Duodenal mucosa (tissue), 2 donors: Measurements from ENCODE around the gene MTUS2.

Experiments
- H3K27ac ChIP-seq: one replicate; pipeline ENCODE4 v1.7.0; 2013; ENCODE audit warnings: low read depth, low read length
- H3K27me3 ChIP-seq, 2 donors: one replicate each; pipeline ENCODE4 v1.7.0; 2013; ENCODE audit warnings: low read length in 2 of 2, control low read depth in 1 of 2; ENCODE audit not compliant: insufficient read depth in 2 of 2, control insufficient read depth in 1 of 2
- H3K36me3 ChIP-seq, 2 donors: one replicate each; pipeline ENCODE4 v1.7.0; 2013; ENCODE audit warnings: low read length in 2 of 2, control low read depth in 1 of 2; ENCODE audit not compliant: insufficient read depth in 2 of 2, control insufficient read depth in 1 of 2
- H3K4me1 ChIP-seq, 2 donors: one replicate each; pipeline ENCODE4 v1.7.0; 2013; ENCODE audit warnings: low read length in 2 of 2, control low read depth in 1 of 2; ENCODE audit not compliant: insufficient read depth in 2 of 2, control insufficient read depth in 1 of 2
- H3K4me3 ChIP-seq, 2 donors: one replicate each; pipeline ENCODE4 v1.7.0; 2013; ENCODE audit warnings: low read length in 2 of 2, low read depth in 1 of 2
- H3K9ac ChIP-seq, 2 donors: one replicate each; pipeline ENCODE4 v1.7.0; 2013; ENCODE audit warnings: low read length in 2 of 2, low read depth in 1 of 2
- H3K9me3 ChIP-seq, 2 donors: one replicate each; pipeline ENCODE4 v1.7.0; 2013; ENCODE audit warnings: low read length in 2 of 2, control low read depth in 1 of 2; ENCODE audit not compliant: control insufficient read depth in 1 of 2

MTUS2 gene

DNA sequence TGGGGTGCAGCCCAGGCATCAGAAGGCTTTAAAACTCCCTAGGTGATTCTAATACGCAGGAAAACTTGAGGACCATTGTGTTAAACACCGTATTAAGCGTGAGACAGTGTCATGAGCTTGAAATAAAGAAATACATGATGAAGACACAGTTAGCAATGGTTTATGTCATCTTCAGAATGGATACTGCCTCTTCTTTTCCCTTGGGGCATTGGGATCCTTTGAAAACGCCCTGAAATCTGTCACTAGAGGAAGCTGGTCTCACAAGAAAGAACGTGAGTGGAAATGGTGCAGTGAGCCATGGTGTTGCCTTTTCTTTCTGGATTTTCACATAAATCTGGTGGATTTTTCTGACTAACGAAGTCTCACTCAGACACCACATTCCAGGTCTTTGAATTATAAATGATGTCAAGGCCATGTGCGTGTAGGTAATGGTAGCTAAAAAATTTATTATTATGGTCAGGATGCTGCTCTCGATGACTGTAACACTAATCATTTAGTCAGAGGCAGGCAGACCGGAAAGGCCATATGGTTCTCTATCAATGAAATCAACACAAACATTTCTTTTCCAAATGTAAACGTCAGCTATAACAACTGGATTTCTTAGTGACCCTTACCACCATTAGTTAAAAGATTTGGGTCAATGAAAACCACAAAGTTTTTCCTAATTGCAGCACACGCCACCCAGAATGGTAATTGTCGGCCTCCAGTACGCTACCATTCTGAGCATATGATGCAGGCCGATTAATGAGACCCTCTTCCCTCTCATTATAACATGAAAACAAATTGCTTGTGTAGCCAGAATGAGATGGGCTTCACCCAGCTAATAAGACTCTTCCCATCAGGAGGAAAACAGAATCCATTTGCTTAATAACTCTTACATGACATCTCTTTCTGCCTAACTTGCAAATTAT lies 669.8 kb downstream of the MTUS2 start:
- no peak overlapping the region for H3K4me3 ChIP-seq
- H3K4me1 ChIP-seq = no peaks in the 10 kb centered on the region
- H3K9me3 ChIP-seq = no peaks in the 10 kb centered on the region
- H3K9ac ChIP-seq = no peak overlapping the region
- no peaks in the 10 kb centered on the region for H3K36me3 ChIP-seq
- H3K27me3 ChIP-seq = peaks cover 0 to 3% of the 10 kb centered on the region in 2 donors
- no peak overlapping the region for H3K27ac ChIP-seq

- H3K36me3 ChIP-seq = no peaks in the 10 kb centered on the region
- H3K4me1 ChIP-seq = no peaks in the 10 kb centered on the region
- no peak overlapping the region for H3K27ac ChIP-seq
- H3K27me3 ChIP-seq = peaks cover 0 to 3% of the 10 kb centered on the region in 2 donors
- no peak overlapping the region for H3K9ac ChIP-seq
- no peaks in the 10 kb centered on the region for H3K9me3 ChIP-seq
- no peak overlapping the region for H3K4me3 ChIP-seq
Observed at GRCh38 chr13:29490561-29490885, 670.4 kb downstream of the MTUS2 start.

DNA sequence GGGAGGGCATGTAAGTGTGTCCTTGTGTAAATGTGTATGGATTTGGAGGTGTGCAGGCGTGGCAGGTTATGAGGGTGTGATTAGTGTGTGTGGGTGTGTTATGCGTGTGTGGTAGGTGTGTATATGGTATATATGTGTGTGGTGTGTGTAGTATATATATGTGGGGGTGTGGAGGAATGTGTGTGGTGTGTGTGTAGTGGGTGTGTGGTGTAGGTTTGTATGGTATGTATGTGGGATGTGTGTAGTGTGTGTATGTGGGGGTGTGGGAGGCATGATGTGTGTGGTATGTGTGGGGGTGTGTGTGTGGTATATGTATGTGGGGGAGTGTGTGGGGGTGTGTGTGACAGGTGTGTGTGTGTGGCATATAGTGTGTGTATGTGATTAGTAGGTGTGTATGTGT lies 671.1 kb downstream of the MTUS2 start:
- Histone ChIP-seq H3K9ac (no peak overlapping the region), H3K36me3 (no peaks in the 10 kb centered on the region), H3K9me3 (no peaks in the 10 kb centered on the region), H3K27me3 (peaks cover 0 to 3% of the 10 kb centered on the region in 2 donors), H3K4me3 (no peak overlapping the region), H3K4me1 (peaks cover 1 to 4% of the 10 kb centered on the region in 2 donors), H3K27ac (no peak overlapping the region)

GRCh38 chr13:29493796-29494195 lies 673.7 kb downstream of the MTUS2 start:
- Histone ChIP-seq H3K36me3 (no peaks in the 10 kb centered on the region), H3K27me3 (peaks cover 0 to 3% of the 10 kb centered on the region in 2 donors)

GRCh38 chr13:29494520-29494919 lies 674.4 kb downstream of the MTUS2 start:
- Histone ChIP-seq H3K9me3 (no peaks in the 10 kb centered on the region), H3K4me1 (peaks cover 3 to 6% of the 10 kb centered on the region in 2 donors), H3K27me3 (peaks cover 0 to 3% of the 10 kb centered on the region in 2 donors), H3K36me3 (no peaks in the 10 kb centered on the region), H3K27ac (no peak overlapping the region), H3K9ac (no peak overlapping the region), H3K4me3 (no peak overlapping the region)

More at GRCh38 chr13:29493796-29494195, 673.7 kb downstream of the MTUS2 start:
- H3K9ac ChIP-seq = no peak overlapping the region
- H3K27ac ChIP-seq = no peak overlapping the region
- H3K4me3 ChIP-seq = no peak overlapping the region
- H3K9me3 ChIP-seq = no peaks in the 10 kb centered on the region
- peaks cover 3 to 6% of the 10 kb centered on the region in 2 donors for H3K4me1 ChIP-seq

- Histone ChIP-seq H3K9ac (no peak overlapping the region), H3K9me3 (no peaks in the 10 kb centered on the region), H3K4me3 (no peak overlapping the region), H3K27ac (no peak overlapping the region), H3K36me3 (no peaks in the 10 kb centered on the region), H3K27me3 (peaks cover 0 to 3% of the 10 kb centered on the region in 2 donors), H3K4me1 (peaks cover 3 to 6% of the 10 kb centered on the region in 2 donors)
Observed at GRCh38 chr13:29496241-29496712, 676.1 kb downstream of the MTUS2 start.

GRCh38 chr13:29497137-29497654 lies 677.1 kb downstream of the MTUS2 start:
- H3K27ac ChIP-seq = no peak overlapping the region
- H3K4me1 ChIP-seq = peaks cover 3 to 6% of the 10 kb centered on the region in 2 donors
- no peaks in the 10 kb centered on the region for H3K36me3 ChIP-seq
- no peaks in the 10 kb centered on the region for H3K9me3 ChIP-seq
- no peak overlapping the region for H3K9ac ChIP-seq
- peaks cover 0 to under 1% of the 10 kb centered on the region in 2 donors for H3K27me3 ChIP-seq
- no peak overlapping the region for H3K4me3 ChIP-seq

DNA sequence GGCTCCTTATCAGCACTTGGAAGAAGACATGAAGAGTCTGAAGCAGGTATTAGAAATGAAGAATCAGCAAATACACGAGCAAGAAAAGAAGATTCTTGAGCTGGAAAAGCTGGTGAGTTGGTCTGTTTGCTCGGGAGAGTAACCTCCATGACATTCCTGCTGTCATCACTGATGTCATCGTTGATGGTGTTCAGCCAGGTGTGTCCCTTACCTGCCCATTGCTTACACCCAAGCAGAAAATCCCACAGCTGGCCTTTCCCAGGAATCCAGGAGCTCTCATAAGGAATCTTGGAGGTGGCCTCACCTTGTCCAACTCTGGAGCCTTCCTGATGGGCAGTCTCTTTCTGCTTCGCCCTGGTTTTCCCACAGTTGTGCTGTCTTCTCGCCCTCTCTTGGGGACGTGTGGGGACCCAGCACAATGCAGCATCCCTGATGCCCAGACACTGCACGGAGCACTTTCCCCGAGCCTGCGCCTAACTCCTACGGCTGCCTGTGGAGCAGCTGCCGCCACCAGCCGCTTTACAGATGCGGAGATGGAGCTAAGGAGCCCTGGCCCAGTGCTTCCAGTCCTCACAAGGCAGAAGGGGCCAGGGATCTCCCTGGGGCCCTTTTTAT lies 678.4 kb downstream of the MTUS2 start:
- Histone ChIP-seq H3K4me3 (no peak overlapping the region), H3K9me3 (no peaks in the 10 kb centered on the region), H3K4me1 (peaks cover 3 to 6% of the 10 kb centered on the region in 2 donors), H3K36me3 (no peaks in the 10 kb centered on the region), H3K27ac (no peak overlapping the region), H3K9ac (no peak overlapping the region), H3K27me3 (no peaks in the 10 kb centered on the region)

DNA sequence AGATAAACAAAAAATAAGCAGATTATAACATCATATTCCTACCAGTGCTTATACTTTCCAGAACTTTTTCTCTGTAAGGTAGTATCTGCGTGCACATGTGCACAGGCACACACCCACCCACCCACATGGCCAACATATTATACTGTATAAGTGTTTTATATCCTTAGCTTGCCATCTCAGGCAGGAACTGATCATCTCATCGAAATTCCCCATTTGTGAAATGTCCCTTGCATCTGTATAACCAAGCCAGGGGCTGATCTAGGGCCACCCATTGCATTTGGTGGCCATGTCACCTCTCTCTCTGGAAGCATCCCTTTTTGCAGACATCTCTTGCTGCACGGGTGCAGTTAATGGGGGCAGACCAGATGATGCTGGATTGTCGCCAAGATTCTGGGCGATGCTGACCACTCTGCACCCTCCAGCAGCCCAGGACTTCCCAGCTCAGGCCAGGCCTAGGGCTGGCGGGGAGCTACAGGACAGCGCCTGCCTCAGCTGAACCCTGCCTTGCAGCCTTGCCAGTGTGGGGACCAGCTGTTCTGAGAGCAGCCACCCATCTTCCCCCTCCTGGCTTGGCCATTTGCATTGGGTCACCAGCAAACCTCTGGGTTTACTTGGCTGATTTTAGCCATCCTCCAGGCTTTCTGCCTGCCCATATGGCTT lies 679.5 kb downstream of the MTUS2 start:
- no peaks in the 10 kb centered on the region for H3K36me3 ChIP-seq
- H3K9ac ChIP-seq = no peak overlapping the region
- no peak overlapping the region for H3K4me3 ChIP-seq
- peaks cover 0 to 2% of the 10 kb centered on the region in 2 donors for H3K27me3 ChIP-seq
- no peak overlapping the region for H3K27ac ChIP-seq
- peaks cover 3 to 6% of the 10 kb centered on the region in 2 donors for H3K4me1 ChIP-seq
- no peaks in the 10 kb centered on the region for H3K9me3 ChIP-seq

GRCh38 chr13:29500386-29500785 lies 680.2 kb downstream of the MTUS2 start:
- Histone ChIP-seq H3K4me3 (no peak overlapping the region), H3K36me3 (no peaks in the 10 kb centered on the region), H3K27me3 (peaks cover 0 to 6% of the 10 kb centered on the region in 2 donors), H3K4me1 (peaks cover 3 to 6% of the 10 kb centered on the region in 2 donors), H3K27ac (no peak overlapping the region), H3K9ac (no peak overlapping the region), H3K9me3 (no peaks in the 10 kb centered on the region)
